Stimulated activated CD4-positive, alpha-beta T cell treated with anti-CD3 and anti-CD28 coated beads, Interleukin-1b, Interleukin-23, amount 100 ng/mL, for 1 hour (primary cell): ENCODE results near the gene NOS2.
A peak's percentile ranks its signal among the peaks of the same experiment; 100 is the strongest.

Experiments
- DNase-seq, 2 donors: peaks; one replicate each; pipeline ENCODE4 v3.0.0-alpha.2; 2020; ENCODE audit warnings: low read depth in 2 of 2

Gene NOS2

DNA sequence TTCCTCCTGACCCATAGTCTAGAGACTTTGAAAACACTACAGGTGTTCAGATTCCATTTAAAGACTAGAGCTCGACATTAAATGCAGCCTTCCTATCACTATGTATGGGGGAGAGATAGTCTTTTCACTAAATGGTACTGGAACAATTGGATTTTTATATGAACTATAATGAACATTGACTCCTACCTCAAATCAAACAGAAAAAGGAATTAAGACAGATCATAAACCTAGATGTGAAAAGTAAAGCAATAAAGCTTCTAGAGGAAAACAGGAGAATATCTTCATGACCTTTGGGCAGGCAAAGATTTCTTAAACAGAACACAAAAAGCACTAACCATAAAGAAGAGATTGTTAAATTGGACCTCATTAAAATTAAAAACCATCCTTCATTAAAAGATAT is 18.8 kb upstream of the NOS2 start:
- DNase-seq, result no peak

GRCh38 chr17:27818401-27819105 is 18.2 kb upstream of the NOS2 start:
- DNase-seq, result no peak

DNA sequence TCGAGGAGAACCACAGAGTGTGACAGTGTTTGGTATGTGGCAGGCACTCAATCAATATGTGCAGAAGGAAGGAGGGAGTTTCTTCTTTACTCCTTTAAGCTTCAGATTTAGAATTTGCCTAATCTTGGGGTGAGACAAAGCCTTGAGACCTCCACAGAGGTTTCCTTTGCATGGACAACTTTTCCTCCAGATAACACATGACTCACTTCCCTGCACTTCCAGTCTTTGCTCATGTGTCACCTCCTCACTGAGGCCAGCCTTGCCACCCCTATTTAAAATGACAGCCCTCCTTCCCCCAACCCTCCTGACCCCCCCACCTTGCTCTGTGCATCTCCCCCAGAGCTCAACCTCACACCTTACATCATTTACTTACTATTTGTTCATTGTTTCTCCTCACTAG is 17.4 kb upstream of the NOS2 start:
- DNase-seq, result no peak

DNA sequence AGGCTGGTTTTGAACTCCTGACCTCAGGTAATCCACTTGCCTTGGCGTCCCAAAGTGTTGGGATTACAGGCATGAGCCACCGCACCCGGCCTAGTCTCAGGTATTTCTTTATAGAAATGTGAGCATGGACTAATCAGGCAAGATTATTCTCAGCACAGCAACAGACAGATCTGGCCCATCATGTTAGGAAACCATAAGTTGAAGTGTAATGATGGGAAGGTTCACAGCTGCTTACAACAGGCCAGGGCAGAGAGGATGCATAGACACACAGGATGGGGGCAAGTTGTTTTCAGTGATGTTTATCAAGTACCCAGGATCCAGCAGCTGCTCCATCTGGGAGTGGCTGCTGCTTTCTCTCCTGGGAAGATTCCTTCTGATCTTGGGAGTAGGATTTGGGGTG is 16.6 kb upstream of the NOS2 start:
- DNase-seq, result no peak

- DNase-seq, result no peak
Observed at GRCh38 chr17:27811961-27812360, 11.6 kb upstream of the NOS2 start.

DNA sequence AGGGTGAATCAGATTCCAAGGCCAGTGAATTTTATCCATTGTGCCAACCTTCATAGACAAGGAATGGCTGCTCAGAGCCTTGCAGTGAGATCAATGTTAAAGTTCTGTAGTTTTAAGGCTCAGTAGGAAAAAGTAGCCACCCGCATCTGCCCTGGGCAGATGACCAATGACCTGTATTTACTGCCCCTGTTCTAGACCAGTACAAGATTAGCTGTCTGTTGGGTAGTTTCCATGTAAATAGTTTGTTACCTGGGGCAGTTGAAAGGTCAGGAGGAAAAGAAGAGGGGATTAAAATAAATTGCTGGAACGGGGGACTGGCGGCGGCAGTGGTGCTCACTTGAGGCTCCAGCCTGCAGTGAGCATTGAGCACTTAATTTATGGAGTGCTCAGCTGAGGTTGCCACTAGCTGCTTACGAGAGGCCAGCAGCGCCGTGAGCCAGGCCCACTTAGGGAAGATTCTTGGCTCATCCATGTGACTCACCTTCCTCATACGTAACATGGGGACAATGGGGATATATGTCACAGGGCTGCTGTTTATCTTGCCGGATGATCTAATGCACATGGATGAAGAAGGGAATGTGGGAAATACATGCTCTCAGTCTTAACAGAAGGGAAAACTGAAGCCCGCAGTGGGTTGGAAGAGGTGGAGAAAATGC is 10.7 kb upstream of the NOS2 start:
- no peak for DNase-seq

DNA sequence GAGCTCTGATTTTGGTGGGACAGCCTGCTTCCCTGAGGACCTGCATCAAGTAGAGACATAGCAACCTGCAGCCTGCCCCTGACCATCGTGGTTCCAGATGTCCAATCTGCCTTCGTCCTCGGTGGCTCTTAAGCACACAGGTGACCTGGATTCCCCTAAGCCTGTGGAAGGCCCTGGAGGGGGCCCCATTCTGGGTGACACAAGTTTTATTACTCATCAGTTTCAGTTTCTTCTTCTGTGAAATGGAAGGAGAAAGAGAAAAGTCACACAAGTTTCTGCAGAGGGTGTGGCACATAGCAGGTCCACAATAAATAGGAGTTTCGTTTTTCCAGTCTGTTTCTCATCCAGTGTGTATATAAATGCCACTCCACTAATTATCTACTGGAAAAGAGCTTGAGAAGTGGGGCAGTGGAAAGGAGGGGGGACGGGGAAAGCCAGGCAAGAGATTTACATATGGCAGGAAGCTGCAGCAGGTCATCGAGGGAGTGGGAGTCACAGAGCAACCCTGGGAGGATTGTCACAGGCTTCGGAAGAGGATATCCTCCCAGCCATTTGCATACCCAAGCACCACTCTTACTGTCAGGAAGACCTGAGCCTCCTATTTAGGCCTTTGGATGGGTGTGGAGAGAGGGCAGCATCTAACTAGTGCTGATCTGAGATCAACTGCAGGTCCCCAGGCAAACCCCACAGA is 10.0 kb upstream of the NOS2 start:
- peak in 1 of 2 donors; percentile 6 for DNase-seq

GRCh38 chr17:27809555-27809954 is 9.2 kb upstream of the NOS2 start:
- no peak for DNase-seq

GRCh38 chr17:27808628-27809027 is 8.3 kb upstream of the NOS2 start:
- DNase-seq, result no peak

DNA sequence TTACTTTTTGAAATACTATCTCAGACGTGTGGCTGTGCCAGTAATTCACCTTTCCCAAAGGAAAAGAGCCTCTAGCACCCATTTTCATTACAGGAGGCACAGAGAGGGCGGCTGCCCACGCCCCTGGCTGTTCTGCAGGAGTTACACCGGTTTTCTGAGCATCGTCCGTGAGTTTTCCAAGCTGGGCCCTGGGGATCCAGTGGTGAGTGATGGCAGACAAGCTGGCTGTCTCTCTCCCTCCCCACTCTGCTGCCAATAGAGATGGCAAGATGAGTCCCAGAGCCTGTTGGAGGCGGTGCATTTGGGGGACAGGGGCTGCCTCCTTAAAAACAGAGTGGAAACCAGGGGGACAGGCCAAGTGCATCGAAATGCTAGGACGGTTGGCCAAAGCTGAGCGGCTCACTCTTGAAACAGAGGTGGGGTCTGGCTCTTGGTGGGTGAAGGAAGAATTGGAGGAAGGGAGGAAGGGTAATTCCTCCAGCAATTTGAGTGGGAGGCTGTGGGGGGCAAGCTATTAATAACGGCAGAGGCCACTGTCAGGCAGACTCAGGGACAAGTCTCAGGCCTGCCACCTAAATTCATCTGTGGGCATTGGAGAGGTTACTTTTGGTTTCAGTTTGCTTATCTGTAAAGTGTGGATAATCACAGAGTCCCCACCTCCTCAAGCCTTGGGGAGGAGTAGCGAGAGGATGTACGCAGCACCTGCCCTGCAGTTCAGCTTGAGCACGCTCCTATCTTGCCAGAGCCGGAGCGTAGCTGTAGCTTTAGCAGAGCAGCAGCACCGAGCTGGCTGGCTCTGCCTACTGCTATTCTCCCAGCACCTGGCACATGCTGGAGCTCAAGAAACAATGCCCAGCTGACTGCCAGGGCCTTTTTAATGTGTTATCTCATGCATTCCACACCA is 7.5 kb upstream of the NOS2 start:
- peak; percentile 13 to 20 for DNase-seq

DNA sequence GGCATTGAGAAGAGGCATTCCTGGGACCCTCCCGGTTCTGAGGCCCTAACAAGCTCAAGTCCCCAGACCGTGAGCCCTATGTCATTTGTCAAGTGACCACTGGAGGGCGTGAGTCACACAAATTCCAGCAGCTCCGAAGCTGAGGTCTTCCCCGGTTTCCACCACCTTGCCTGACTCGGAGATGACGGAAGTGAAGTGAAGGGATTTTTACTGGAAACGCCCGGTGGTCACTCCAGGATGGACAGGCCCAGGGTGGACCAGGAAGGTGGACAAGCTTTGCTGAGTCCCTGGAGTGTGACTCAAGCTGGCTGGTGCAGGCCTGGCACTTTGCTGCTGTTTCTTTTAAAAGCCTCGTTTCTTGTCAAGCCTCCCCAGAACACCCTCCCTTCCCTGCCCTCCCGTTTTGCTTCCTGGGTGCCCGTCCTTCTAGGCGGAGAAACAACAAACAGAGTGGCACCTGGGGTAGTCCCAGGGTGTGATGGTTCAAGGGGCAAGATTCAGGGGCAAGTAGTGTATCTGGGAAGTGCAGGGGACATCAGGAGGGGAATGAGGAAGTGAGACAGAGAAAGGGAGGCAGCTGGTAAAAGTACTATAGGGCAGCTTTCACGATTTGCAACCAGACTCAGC is 5.3 kb upstream of the NOS2 start:
- DNase-seq, result peak; percentile 57 to 64

DNA sequence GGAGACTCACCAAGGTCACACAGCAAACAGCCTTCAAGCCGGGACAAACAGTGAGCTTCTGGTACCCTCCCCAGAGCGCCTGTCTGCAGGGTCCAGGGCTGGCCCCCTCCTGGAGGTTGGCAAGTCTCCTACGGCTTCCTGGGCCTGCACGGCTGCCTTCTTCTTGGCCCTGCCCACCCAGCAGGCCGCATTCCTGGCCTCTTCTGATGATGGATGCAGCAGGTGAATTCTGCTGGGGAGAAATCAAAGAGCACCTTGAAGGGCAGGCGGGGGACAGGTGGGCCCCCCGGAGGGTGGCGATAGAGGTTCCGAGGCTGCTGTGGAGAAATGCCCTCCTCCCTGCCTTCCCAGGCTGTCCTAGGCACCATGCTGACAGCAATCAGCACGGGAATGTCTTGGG is 3.8 kb upstream of the NOS2 start:
- DNase-seq, result no peak

DNA sequence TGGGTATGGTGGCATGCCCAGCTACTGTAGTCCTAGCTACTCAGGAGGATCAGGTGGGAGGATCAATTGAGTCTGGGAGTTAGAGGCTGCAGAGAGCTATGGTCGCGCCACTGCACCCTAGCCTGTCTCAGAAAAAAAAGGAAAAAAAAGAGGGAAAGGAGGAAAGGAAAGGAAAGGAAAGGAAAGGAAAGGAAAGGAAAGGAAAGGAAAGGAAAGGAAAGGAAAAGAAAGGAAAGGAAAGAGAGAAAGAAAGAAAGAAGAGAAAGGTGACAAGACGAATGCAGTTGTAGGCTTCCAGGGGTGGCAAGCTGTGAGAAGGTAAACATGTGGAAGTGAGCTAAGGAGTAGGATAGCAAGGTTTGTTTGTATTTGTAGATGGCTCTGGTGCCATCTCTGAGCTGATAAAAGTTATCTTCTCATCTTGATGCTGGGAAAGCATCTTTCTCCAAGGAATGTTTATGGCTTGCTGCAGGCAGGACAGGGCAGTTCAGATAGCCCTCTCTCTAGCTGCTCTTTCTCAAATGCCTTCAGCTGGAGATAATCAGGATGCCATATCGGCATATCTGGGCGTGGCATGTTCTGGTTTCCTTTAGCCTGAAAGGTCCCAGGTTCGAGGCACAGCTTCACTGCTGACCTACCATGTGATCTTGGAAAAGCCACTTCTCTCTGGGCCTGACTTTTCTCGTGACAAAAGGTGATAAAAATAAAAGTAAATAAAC is 2.8 kb upstream of the NOS2 start:
- DNase-seq, result no peak

DNA sequence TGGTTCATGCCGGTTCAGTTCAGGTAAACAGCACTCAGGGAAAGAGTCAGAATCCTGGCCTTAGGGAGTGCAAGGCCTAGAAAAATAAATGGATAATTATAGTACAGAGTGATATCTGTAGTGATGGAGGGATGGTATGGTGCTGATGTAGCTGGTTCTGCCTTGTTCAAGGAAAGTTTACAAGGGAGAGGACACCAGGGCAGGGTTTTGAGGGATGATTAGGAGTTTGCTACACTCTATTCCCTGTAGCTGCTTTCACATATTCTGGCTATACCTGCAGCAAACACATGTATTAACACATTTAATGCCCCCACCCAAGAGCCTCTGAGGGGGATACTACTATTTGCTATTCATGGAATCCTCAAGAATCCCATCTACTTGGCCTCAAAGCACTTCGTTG is 1.7 kb upstream of the NOS2 start:
- no peak for DNase-seq

DNA sequence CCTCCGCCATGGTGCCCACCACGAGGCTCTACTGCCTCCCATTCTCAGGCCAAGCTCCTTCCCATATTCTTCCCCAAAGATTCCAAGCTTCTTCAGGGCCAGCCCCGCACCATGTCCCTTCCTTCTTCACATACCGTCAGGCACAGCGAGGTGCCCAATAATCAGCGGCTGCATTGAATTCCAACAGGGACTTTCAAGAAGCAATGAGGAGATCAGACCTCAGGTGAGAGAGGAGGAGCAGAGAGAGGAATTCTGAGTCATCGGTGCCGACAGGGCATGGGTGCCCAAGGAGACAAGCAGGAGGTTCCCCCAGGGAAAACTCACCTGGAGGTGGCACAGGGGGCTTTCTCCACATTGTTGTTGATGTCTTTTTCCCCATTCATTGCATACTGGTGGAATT is 2.0 kb downstream of the NOS2 start:
- DNase-seq, result no peak

GRCh38 chr17:27797390-27798091 is 2.8 kb downstream of the NOS2 start:
- DNase-seq, result no peak

- no peak for DNase-seq
Observed at GRCh38 chr17:27793906-27794569, 6.3 kb downstream of the NOS2 start.

GRCh38 chr17:27793168-27793905 is 7.0 kb downstream of the NOS2 start:
- DNase-seq, result no peak

DNA sequence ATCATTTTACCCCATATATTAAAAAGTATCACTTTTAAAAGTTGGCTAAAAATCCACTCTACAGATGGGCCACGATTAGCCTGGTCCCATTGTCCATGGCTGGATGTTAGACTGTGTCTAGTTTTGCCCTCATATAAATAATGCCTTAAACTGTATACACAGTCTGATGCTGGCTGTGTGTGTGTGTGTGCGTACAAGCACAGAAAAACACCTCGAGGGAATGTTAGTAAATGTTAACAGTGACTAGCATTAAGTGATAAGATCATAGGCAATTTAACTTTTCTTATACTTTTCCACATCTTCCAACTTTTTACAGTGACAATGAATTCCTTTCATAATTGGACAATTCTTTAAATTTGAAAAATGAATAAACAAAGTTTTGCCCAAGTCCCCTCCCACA is 8.2 kb downstream of the NOS2 start:
- no peak for DNase-seq
